GM18505 (cell line): ENCODE data around the gene PLAC1.
A peak's percentile ranks its signal among the peaks of the same experiment; 100 is the strongest.

Experiments used
- ATAC-seq: cut with Tn5 transposase; IDR thresholded peaks from one replicate; pipeline ENCODE4 v1.9.1; 2021; ENCODE audit not compliant: unreplicated experiment
- POLR2A ChIP-seq: IDR thresholded peaks from 4 replicates; pipeline ENCODE4 v1.6.1; 2011; ENCODE audit warnings: borderline replicate concordance; ENCODE audit not compliant: insufficient read depth, insufficient read length; ENCODE audit errors: extremely low read depth

Gene PLAC1

GRCh38 chrX:134548257-134549201 is 109.7 kb downstream of the PLAC1 start:
- no peak for TF ChIP-seq POLR2A
- no peak for ATAC-seq

- no peak for TF ChIP-seq POLR2A
- ATAC-seq, result no peak
These were observed 111.1 kb downstream of the PLAC1 start for GRCh38 chrX:134547047-134547679.

GRCh38 chrX:134546187-134546586 is 112.1 kb downstream of the PLAC1 start:
- no peak for TF ChIP-seq POLR2A
- no peak for ATAC-seq

GRCh38 chrX:134545510-134545909 is 112.8 kb downstream of the PLAC1 start:
- TF ChIP-seq POLR2A, result no peak
- no peak for ATAC-seq

- ATAC-seq, result no peak
These were observed 113.6 kb downstream of the PLAC1 start for GRCh38 chrX:134544513-134545151.

GRCh38 chrX:134544135-134544512 is 114.1 kb downstream of the PLAC1 start:
- no peak for TF ChIP-seq POLR2A
- no peak for ATAC-seq

More at GRCh38 chrX:134544513-134545151, 113.6 kb downstream of the PLAC1 start:
- no peak for TF ChIP-seq POLR2A

- ATAC-seq, result no peak
- TF ChIP-seq POLR2A, result no peak
These were observed 115.0 kb downstream of the PLAC1 start for GRCh38 chrX:134543288-134543687.

- TF ChIP-seq POLR2A, result no peak
- peak; percentile 50 for ATAC-seq
These were observed 115.8 kb downstream of the PLAC1 start for GRCh38 chrX:134542485-134542884.

- TF ChIP-seq POLR2A, result no peak
- ATAC-seq, result no peak
These were observed 116.4 kb downstream of the PLAC1 start for GRCh38 chrX:134541906-134542305.

GRCh38 chrX:134538316-134538715 is 120.0 kb downstream of the PLAC1 start:
- no peak for ATAC-seq
- TF ChIP-seq POLR2A, result no peak

- no peak for TF ChIP-seq POLR2A
- ATAC-seq, result no peak
These were observed 120.9 kb downstream of the PLAC1 start for GRCh38 chrX:134537179-134537955.

- no peak for ATAC-seq
- no peak for TF ChIP-seq POLR2A
These were observed 124.3 kb downstream of the PLAC1 start for GRCh38 chrX:134533952-134534351.

- no peak for ATAC-seq
- no peak for TF ChIP-seq POLR2A
These were observed 124.9 kb downstream of the PLAC1 start for GRCh38 chrX:134533352-134533751.
